C4-2B (cell line): ENCODE results near the gene D2HGDH.

Source experiments
- H3K27ac ChIP-seq: fragments of 450-650 bp; 2 replicates; pipeline ENCODE4 v1.5.1; 2017
- ZFX ChIP-seq: fragments of 450-650 bp; IDR thresholded peaks from 2 replicates; pipeline ENCODE4 v1.6.1; 2017
- TF ChIP-seq, protein P1 (sequence below): fragments of 450-650 bp; conservative IDR thresholded peaks from 2 replicates; pipeline ENCODE4 v1.5.1; 2017; ENCODE audit warnings: mild to moderate bottlenecking

D2HGDH gene

DNA sequence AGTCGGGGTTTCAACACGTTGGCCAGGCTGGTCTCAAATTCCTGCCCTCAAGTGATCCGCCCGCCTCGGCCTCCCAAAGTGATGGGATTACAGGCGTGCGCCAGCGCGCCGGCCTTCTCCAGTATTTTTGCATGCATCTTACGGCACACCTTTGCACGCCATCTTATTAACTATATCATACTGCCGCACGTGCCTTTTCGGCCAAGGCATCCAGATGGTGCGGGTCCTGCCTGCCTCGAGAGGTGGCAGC is 33.4 kb upstream of the D2HGDH start:
- TF ChIP-seq ZFX, result no peak
- TF ChIP-seq, protein P1, sequence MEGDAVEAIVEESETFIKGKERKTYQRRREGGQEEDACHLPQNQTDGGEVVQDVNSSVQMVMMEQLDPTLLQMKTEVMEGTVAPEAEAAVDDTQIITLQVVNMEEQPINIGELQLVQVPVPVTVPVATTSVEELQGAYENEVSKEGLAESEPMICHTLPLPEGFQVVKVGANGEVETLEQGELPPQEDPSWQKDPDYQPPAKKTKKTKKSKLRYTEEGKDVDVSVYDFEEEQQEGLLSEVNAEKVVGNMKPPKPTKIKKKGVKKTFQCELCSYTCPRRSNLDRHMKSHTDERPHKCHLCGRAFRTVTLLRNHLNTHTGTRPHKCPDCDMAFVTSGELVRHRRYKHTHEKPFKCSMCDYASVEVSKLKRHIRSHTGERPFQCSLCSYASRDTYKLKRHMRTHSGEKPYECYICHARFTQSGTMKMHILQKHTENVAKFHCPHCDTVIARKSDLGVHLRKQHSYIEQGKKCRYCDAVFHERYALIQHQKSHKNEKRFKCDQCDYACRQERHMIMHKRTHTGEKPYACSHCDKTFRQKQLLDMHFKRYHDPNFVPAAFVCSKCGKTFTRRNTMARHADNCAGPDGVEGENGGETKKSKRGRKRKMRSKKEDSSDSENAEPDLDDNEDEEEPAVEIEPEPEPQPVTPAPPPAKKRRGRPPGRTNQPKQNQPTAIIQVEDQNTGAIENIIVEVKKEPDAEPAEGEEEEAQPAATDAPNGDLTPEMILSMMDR, result no peak; the same call in 1 of the 2 replicates
- H3K27ac ChIP-seq, result peak overlapping the region; percentile 96

DNA sequence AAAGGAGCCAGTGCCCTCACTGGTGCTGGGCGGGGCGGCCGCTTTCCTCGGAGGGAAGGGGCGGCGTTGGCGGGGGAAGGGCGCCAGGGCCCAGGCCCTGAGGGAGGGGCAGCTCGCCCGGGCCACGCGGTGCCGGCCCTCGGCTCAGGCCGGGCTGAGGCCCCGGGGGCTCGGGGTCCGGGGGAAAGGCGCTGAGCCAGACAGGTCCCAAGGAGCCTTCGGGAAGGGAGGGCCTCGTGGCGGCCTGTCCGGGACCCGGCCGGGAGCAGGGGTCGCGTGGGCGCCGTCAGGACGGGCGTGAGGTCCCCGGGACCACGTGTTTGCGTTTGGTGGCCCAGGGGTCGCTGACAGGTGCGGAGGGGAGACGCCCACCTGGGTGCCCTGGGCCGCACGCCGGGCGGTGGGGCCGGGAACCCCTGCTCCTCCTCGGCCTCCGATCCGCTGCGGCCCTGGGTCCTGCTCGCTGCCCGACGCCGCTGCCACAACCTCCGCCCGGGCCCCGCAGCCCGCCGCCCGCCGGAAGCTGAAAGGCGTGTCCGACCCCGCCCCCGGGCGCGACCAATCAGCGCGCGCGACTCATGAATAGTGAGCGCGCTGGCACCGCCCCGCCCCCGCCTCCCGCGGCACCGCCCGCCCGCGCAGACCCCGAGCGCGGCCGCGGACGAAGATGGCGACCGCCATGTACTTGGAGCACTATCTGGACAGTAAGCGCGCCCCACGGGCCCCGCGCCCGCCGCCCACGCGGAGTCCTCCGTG is 32.9 kb upstream of the D2HGDH start, which contains the start of gene ING5:
Gene ING5 (plus strand): TSS at position 641 of the 756 bp plus-strand sequence. CDS start 27 bp downstream, at position 668.
- TF ChIP-seq, protein P1, result peak; percentile 21; the same call in 1 of the 2 replicates
- peak; percentile 85 for TF ChIP-seq ZFX
- H3K27ac ChIP-seq, result peak within 1 kb of the TSS; percentile 96

DNA sequence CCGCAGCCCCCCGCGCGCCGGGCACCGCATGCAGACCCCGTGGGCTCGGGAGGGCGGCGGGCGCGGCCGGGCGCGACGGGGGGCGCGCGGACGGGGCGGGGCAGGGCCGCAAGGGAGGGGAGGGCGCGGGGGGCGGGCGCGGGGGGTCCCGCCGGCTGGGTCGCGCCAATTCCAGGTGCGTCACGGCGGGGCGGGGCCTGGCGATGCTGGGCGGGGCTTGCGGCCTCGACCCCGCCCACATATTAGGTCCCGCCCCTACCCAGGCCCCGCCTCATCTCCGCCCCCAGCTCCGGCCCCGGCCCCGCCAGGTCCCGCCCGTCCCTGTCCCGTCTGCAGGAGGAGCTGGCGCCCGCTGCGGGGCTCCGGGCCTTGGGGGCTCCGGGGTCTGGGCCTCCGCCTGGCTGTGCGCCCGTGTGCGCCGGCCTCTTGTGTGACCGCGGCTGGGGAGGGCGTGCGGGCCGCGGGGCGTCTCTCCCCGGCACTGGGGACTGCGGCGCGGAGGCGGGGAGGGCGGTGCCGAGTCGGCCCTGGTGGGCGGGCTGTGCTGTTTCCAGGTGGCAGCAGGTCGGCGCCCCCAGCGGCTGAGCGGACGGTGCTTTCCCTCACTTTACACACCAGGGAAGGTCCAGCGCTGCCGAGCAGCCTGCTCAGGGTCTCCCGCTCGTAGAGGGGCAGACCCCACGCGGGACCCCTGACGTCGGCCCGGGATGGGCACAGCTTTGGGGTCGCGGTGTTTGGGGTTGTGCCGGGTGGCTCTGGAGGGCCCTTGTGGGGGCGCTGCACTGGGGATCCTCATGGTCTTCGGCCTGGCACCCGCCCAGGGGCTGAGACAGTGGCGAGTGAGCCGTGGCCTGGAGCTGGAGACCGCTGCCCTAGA is 32.0 kb upstream of the D2HGDH start:
- H3K27ac ChIP-seq, result peak overlapping the region; percentile 96
- TF ChIP-seq, protein P1, result peak; percentile 66
- no peak for TF ChIP-seq ZFX

DNA sequence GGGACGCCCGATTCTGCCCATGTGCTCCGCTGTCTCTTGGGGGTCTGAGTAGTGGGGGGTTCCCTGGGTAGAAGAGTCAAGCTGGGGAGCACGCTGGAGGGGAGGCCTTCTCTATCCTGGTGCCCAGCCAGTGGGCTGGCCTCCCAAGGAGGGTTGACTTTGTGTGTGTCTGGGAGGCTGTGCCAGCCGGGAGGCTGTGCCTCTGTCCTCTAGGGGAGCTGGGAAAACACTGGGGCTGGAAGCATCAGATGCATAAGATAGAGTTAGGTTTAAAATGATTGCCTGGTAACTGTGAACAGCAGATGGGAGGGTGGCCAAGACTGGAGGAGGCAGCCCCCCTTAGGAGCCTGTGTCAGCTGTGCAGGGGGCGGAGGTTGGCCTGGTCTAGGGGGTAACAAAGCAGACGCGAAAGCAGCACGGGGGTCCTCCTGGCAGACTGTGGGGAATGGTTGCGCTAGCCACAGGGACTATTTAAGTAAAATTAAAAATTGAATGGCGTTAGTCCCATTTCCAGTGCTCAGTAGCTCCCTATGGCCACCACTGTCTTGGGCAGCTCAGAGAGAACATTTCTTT is 31.3 kb upstream of the D2HGDH start:
- H3K27ac ChIP-seq, result peak overlapping the region; percentile 96

DNA sequence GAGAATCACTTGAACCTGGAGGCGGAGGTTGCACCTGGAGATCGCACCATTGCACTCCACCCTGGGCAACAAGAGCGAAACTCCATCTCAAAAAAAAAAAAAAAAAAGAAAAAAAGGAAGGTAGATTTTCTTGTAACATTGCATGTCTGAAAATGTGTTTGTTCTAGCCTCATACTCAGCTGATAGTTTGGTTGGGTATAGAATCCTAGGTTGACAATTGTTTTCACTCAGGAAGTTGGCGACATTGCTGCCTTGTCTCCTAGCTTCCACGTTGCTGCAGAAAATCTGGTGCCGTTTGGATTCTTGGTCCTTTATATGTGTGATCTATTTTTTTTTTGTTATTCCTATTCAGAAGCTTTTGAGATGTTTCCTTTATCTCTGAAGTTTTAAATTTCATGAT is 27.9 kb upstream of the D2HGDH start:
- TF ChIP-seq, protein P1, result no peak
- no peak for TF ChIP-seq ZFX
- no peak overlapping the region for H3K27ac ChIP-seq

More for the DNA sequence above, 31.3 kb upstream of the D2HGDH start:
- TF ChIP-seq, protein P1, result no peak; the same call in 1 of the 2 replicates
- no peak for TF ChIP-seq ZFX

DNA sequence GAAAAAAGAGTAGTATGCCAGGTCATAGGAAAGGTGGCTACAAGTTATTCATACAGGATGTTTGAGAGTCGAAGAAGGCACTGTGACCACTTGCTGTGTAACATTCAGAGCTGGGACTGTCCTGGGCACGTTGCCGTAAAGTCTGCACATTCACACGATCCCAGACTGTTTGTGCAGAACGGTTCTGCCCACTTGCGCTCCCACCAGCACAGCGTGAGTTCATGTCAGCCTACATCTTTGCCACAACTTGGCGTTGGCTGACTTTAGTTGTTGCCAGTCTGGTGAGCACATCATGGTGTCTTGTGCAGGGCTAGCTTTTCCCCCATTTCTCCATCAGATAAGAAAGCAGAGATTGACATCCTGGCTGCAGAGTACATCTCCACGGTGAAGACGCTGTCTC is 25.6 kb upstream of the D2HGDH start:
- H3K27ac ChIP-seq, result no peak overlapping the region
- TF ChIP-seq, protein P1, result no peak
- TF ChIP-seq ZFX, result no peak

DNA sequence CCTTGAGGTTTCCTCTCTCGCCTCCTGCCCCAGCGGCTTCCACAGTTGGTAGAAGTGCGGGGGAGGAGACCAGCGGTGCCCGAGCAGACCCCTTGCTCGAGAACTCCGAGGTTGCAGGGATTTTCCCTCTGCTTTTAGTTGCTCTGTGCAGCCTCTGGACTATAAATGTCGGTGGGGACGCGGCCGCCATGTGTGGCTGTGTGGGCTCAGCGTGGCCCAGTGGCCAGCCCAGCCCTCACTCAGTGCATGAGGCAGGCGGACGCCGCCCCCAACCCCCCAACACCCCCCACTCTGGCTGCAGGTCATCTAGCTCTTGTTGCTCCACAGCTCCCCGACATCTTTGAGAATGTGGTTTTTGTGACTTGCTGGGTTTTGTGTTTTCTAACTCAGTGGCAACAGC is 15.3 kb upstream of the D2HGDH start:
- no peak for TF ChIP-seq ZFX
- TF ChIP-seq, protein P1, result no peak
- H3K27ac ChIP-seq, result no peak overlapping the region
